Endothelial cell of umbilical vein (primary cell): ENCODE measurements around the gene SIPA1L3. TPM values are rescaled to one million over a fixed set of nuclear protein-coding genes. Genes with fewer than 3 reads are reported as not detected.

Source experiments
- BruUV-seq: library from RNA; stranded (reverse); fragments of 400-500 nt; replicated peaks from 2 replicates; lab custom pipeline; 2021; lab: Mats Ljungman, UMichigan
- CTCF ChIA-PET: fragments of 300-600, 350-600 bp; sonication (Branson Sonifier 250); formaldehyde crosslinking; loops from one replicate; lab custom pipeline; 2021; ENCODE audit warnings: antibody characterized with exemption, inconsistent platforms; lab: Charles Lee
- POLR2A ChIA-PET: fragments of 300-600, 350-600 bp; sonication (Branson Sonifier 250); formaldehyde crosslinking; loops from one replicate; lab custom pipeline; 2021; ENCODE audit warnings: antibody characterized with exemption, inconsistent platforms; lab: Charles Lee
- DNase-seq: peaks from one replicate; pipeline ENCODE4 v3.0.0-alpha.2; 2011; ENCODE audit warnings: low read depth, low spot score
- FAIRE-seq: peaks from 2 replicates; lab custom pipeline; 2011; peaks lifted over from hg19 to GRCh38; lab: Jason Lieb, UNC
- H2AFZ ChIP-seq: 2 replicates; pipeline ENCODE4 v1.6.0; 2012; ENCODE audit warnings: low read depth, low read length, control low read depth, inconsistent platforms
- H3K27ac ChIP-seq: 2 replicates; pipeline ENCODE4 v1.5.1; 2011; ENCODE audit warnings: low read depth, mild to moderate bottlenecking, control low read depth, low read length, moderate library complexity; ENCODE audit not compliant: insufficient read depth
- H3K27me3 ChIP-seq, 2 experiments: 2 replicates each; pipeline versions ENCODE4 v1.6.0 to v1.6.1; 2011; ENCODE audit warnings: low read length in 2 of 2, mixed read lengths in 1 of 2; ENCODE audit not compliant: control insufficient read depth in 2 of 2, insufficient read depth in 2 of 2
- H3K36me3 ChIP-seq, 2 experiments: 2 replicates in 1 of 2; 3 replicates in 1 of 2; pipeline ENCODE4 v1.5.1; 2011; ENCODE audit warnings: low read length in 2 of 2, mild to moderate bottlenecking in 1 of 2, moderate library complexity in 1 of 2; ENCODE audit not compliant: control insufficient read depth in 2 of 2, insufficient read depth in 2 of 2; ENCODE audit errors: extremely low read depth in 1 of 2
- H3K4me1 ChIP-seq: 3 replicates; pipeline ENCODE4 v1.5.1; 2011; ENCODE audit warnings: mild to moderate bottlenecking, low read length; ENCODE audit not compliant: control insufficient read depth, insufficient read depth; ENCODE audit errors: extremely low read depth
- H3K4me2 ChIP-seq: 2 replicates; pipeline ENCODE4 v1.6.1; 2011; ENCODE audit warnings: low read length, control low read depth, mixed read lengths; ENCODE audit not compliant: insufficient read depth
- H3K4me3 ChIP-seq, 3 experiments: fragments of 200-600 bp in 1 of 3; sonication (generic), shearing (Covaris generic) in 1 of 3; replicated peaks in 1 of 3; 2 replicates each; pipeline ENCODE4 v1.5.1; 2011 to 2016; ENCODE audit warnings: control low read depth in 3 of 3, low read length in 3 of 3, mild to moderate bottlenecking in 2 of 3, inconsistent platforms in 1 of 3, low read depth in 1 of 3, moderate library complexity in 1 of 3; ENCODE audit not compliant: insufficient read depth in 1 of 3
- H3K79me2 ChIP-seq: 2 replicates; pipeline ENCODE4 v1.6.0; 2012; ENCODE audit warnings: low read length, inconsistent platforms; ENCODE audit not compliant: control insufficient read depth, insufficient read depth
- H3K9ac ChIP-seq: replicated peaks from 2 replicates; pipeline ENCODE3; 2011; ENCODE audit warnings: low read length, control low read depth; ENCODE audit not compliant: insufficient read depth; ENCODE audit errors: extremely low read depth
- H3K9me1 ChIP-seq: replicated peaks from 3 replicates; pipeline ENCODE4 v1.6.0; 2011; ENCODE audit warnings: mild to moderate bottlenecking, low read length; ENCODE audit not compliant: control insufficient read depth, insufficient read depth; ENCODE audit errors: extremely low read depth
- H3K9me3 ChIP-seq: replicated peaks from 2 replicates; pipeline ENCODE4 v1.5.1; 2012; ENCODE audit warnings: low read length, inconsistent platforms; ENCODE audit not compliant: control insufficient read depth, insufficient read depth
- H4K20me1 ChIP-seq: replicated peaks from 2 replicates; pipeline ENCODE3; 2011; ENCODE audit warnings: mild to moderate bottlenecking, low read length; ENCODE audit not compliant: control insufficient read depth, insufficient read depth; ENCODE audit errors: extremely low read depth
- EZH2 ChIP-seq: IDR thresholded peaks from 2 replicates; pipeline ENCODE4 v1.6.1; 2012; ENCODE audit warnings: borderline replicate concordance, low read depth, mild to moderate bottlenecking, moderate library complexity, low read length, inconsistent platforms; ENCODE audit not compliant: severe bottlenecking
- FOS ChIP-seq: IDR thresholded peaks from 2 replicates; pipeline ENCODE4 v1.6.1; 2011; ENCODE audit warnings: mild to moderate bottlenecking, low read length, moderate library complexity, borderline replicate concordance; ENCODE audit not compliant: insufficient read depth
- GATA2 ChIP-seq: IDR thresholded peaks from 2 replicates; pipeline ENCODE4 v1.7.0; 2011; ENCODE audit warnings: low read depth, mild to moderate bottlenecking, moderate library complexity, mixed read lengths, low read length; ENCODE audit not compliant: insufficient read length, insufficient read depth
- JUN ChIP-seq: IDR thresholded peaks from 2 replicates; pipeline ENCODE4 v1.6.1; 2011; ENCODE audit warnings: borderline replicate concordance, low read depth; ENCODE audit not compliant: insufficient read length, insufficient read depth
- MYC ChIP-seq: IDR thresholded peaks from one replicate; pipeline ENCODE4 v1.6.1; 2011; ENCODE audit warnings: mild to moderate bottlenecking, low read depth, low read length
- POLR2A ChIP-seq: IDR thresholded peaks from 2 replicates; pipeline ENCODE4 v1.6.1; 2012; ENCODE audit warnings: low read depth, mild to moderate bottlenecking, control low read depth, low read length
- POLR2AphosphoS5 ChIP-seq: IDR thresholded peaks from 2 replicates; pipeline ENCODE4 v1.6.1; 2012; ENCODE audit warnings: low read depth, mild to moderate bottlenecking, control low read depth, low read length, moderate library complexity; ENCODE audit not compliant: insufficient read depth
- dilution Hi-C: fragments of 300-500 bp; cut with MboI; formaldehyde crosslinking; loops from one replicate; pipeline ENCODE4 v1.15.0; 2019; ENCODE audit warnings: low sequenced_read_pairs; ENCODE audit not compliant: extremely low pct_ligation_motif_present
- intact Hi-C: fragments of 100-400 bp; cut with micrococcal nuclease; formaldehyde crosslinking; loops from one replicate; pipeline ENCODE4 v1.10.0; 2022
- polyA plus RNA-seq, 4 experiments: library from polyadenylated mRNA; depleted of rRNA in 3 of 4; stranded (reverse) in 3 of 4; unstranded in 1 of 4; fragments of >200 nt; gene quantifications; 2 replicates each; pipeline versions ENCODE4 v1.2.1 to v1.2.3, GENCODE V29; 2011 to 2012; ENCODE audit warnings: missing spikeins in 1 of 4
- total RNA-seq: library from RNA; stranded (reverse); gene quantifications from 2 replicates; pipeline ENCODE4 v1.2.3, GENCODE V29; 2021
- TF ChIP-seq, protein P1 (sequence below): IDR thresholded peaks from 2 replicates; pipeline ENCODE4 v1.6.1; 2011; ENCODE audit not compliant: insufficient read depth, insufficient read length
- TF ChIP-seq, protein P2 (sequence below), 2 donors: IDR thresholded peaks; 1 replicate in 1 of 2; 2 replicates in 1 of 2; pipeline ENCODE4 v1.5.1; 2011; ENCODE audit warnings: low read length in 2 of 2, mild to moderate bottlenecking in 2 of 2, moderate library complexity in 2 of 2, control low read depth in 1 of 2, inconsistent platforms in 1 of 2, low read depth in 1 of 2; ENCODE audit not compliant: insufficient read depth in 1 of 2; ENCODE audit errors: extremely low read depth in 1 of 2

The SIPA1L3 gene
- total and polyA plus RNA-seq, 2 donors (not counting 3 experiments of a cell fraction or from before 2014, with no cell fraction given), result 14.2 to 47.2 TPM

DNA sequence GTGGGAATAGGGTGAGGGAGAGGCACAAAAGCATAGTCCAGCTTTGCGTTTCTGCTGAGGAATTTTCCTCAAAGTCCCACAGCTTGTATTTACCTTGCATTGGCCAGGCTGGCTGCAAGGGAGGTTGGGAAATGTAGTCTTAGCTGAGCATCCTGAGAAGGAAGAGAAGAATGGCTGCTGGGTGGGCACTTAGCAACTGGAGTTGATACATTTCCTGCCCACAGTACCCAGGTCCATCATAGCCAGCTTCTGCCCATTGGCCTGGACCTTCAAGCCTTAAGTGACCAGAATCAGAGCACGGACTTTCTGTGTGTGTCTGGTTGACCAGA, 112.4 kb downstream of the SIPA1L3 start:
- peak; percentile 80 for FAIRE-seq
- Histone ChIP-seq H3K9me3 (no peaks in the 10 kb centered on the region), H3K27me3 (no peaks in the 10 kb centered on the region), H4K20me1 (no peaks in the 10 kb centered on the region), H3K4me1 (peaks cover 40% of the 10 kb centered on the region), H3K9ac (no peak overlapping the region), H3K27ac (no peak overlapping the region), H3K9me1 (no peaks in the 10 kb centered on the region), H3K79me2 (peaks cover 16% of the 10 kb centered on the region), H2AFZ (no peak overlapping the region), H3K36me3 (no peaks in the 10 kb centered on the region), H3K4me3 (no peak overlapping the region), H3K4me2 (no peak overlapping the region)
- no peak for DNase-seq
- POLR2A ChIA-PET, result interaction anchor here (2.2 kb wide), 1 partner anchor 15 kb away, joined by 17 read pairs; no protein-coding TSS in a partner anchor
- CTCF ChIA-PET, result interaction anchor here (0.7 to 3.4 kb wide), 6 partner anchors 9 to 117 kb away, joined by 3 to 15 read pairs (median 4); no protein-coding TSS in a partner anchor
- intact Hi-C loops (no loop called here), dilution Hi-C loops (no loop called here)
- no TSS peak for BruUV-seq
- TF ChIP-seq POLR2A (no peak), MYC (no peak), FOS (no peak), JUN (no peak), POLR2AphosphoS5 (no peak), EZH2 (no peak), GATA2 (no peak)
- TF ChIP-seq, protein P1, sequence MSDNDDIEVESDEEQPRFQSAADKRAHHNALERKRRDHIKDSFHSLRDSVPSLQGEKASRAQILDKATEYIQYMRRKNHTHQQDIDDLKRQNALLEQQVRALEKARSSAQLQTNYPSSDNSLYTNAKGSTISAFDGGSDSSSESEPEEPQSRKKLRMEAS, result no peak
- TF ChIP-seq, protein P2, sequence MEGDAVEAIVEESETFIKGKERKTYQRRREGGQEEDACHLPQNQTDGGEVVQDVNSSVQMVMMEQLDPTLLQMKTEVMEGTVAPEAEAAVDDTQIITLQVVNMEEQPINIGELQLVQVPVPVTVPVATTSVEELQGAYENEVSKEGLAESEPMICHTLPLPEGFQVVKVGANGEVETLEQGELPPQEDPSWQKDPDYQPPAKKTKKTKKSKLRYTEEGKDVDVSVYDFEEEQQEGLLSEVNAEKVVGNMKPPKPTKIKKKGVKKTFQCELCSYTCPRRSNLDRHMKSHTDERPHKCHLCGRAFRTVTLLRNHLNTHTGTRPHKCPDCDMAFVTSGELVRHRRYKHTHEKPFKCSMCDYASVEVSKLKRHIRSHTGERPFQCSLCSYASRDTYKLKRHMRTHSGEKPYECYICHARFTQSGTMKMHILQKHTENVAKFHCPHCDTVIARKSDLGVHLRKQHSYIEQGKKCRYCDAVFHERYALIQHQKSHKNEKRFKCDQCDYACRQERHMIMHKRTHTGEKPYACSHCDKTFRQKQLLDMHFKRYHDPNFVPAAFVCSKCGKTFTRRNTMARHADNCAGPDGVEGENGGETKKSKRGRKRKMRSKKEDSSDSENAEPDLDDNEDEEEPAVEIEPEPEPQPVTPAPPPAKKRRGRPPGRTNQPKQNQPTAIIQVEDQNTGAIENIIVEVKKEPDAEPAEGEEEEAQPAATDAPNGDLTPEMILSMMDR (IDR thresholded peaks at IDR 0.05; ENCODE audit: extremely low read depth in 1 of 2, insufficient read depth in 1 of 2, low read depth in 1 of 2, low read length in 2 of 2), result no peak
